ENCODE data around the gene AHNAK.

Gene AHNAK

DNA sequence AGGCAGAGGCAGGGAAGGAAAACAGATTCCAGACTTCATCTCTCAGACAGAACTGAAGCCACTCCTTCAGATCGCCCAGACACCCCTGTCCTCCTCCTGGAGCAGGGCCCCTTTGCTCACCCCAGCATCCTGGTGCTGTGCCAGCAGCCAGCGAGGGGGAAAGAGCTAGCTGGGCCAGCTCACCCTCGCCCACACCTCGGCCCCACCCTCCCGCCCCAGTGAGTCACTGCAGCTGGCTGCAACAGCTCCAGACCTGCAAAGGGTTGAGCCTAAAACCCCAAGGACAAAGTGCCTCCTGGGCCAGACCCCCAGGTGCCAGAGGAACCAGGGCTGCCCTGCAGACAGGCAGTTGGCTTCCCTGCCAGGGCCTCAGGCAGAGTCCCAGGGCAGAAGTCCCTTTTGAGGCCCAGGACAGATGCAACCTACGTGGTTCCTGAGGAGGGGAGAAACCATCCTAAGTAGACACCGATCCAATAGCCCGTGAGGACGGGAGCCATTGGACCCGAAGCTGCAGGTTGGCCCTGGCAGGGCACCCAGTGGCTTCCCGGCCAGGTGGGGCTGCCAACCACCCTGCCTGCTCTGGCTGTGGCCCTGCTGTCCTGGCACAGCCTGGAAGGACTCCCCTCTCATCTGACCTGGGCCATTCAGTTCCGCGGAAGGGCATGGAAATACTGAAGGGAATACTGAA lies 7.2 kb downstream of the AHNAK start:
- peak; percentile 72 for DNase-seq
- H3K4me3 Mint-ChIP-seq: peak overlapping the region; percentile 46
- H3K9me3 Mint-ChIP-seq: no peaks in the 10 kb centered on the region
- no peaks in the 10 kb centered on the region for H3K27me3 Mint-ChIP-seq
- H3K36me3 Mint-ChIP-seq (ENCODE audit: low read depth): peaks cover 11% of the 10 kb centered on the region
- peak overlapping the region; percentile 74 for H3K27ac Mint-ChIP-seq
- peaks cover 63% of the 10 kb centered on the region for H3K4me1 Mint-ChIP-seq (ENCODE audit: low read depth)

DNA sequence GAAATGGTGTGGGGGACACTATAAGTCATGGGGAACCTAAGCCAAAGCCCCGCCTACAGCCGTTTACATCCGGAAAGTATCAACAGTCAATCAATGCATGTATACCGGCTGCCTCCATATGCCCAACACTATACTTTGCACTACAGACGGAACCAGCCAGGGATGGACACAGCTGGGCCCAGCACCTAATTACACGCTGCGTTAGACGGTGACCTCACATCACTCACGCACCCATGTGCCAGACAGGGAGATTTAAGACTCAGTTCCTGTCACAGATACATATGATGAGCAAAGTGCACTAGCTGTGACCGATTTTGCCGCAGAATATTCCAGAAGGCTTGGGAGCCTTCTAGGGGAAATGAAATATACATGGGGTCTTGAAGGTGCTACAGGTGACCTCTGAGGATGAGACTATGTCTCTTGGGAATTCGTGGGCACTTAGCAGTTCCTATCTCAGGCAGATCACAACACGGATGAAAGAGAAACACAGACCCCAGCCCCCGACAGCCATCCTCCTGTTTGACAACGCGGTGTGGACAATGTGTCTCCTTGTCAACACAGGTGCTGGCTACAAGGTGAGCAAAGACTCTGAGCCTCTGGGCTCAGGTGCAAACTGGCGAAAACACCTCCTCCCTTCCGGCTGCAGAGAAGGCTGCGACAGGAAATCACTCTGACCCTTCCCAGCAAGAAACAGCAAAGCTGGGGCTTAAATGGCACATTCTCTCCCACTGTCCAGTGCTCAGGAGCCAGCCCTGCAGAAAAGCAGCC lies 8.0 kb downstream of the AHNAK start:
- Mint-ChIP-seq H3K4me3 (peak overlapping the region; percentile 46), H3K27ac (peak overlapping the region; percentile 74), H3K27me3 (no peaks in the 10 kb centered on the region), H3K4me1 (ENCODE audit: low read depth) (peaks cover 55% of the 10 kb centered on the region), H3K9me3 (no peaks in the 10 kb centered on the region), H3K36me3 (ENCODE audit: low read depth) (peaks cover 18% of the 10 kb centered on the region)
- no peak for DNase-seq

DNA sequence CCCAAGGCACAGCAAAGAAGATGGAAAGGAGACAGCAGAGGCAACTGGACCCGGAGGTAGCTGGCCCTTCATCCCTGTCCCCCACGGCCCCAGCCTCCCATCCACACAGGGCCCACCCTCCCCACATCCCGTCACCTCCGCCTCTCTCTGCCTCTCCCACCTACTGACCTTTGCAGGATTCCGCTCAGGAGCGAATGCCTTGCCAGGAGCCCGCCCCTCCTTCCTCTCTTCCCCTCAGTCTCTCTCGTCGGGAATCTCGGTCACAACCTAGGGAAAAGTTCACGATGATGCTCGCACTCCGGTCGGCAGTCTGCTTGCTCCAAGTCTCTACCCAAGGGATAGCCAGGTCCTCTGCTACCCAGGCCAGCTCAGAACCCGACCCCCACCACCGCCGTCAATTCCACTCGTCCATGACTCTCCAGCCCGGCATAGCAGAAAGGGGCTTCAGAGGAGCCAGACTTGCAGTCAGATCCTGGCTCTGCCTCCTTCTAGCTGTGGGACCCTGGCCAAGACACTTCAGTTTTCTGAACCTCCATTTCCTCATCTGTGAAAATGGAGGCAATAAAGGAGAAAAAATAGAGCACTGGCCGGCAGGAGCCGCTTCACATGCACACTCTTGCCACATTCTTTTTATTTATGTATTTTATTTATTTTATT lies 10.2 kb downstream of the AHNAK start:
- H3K27me3 Mint-ChIP-seq: no peaks in the 10 kb centered on the region
- H3K9me3 Mint-ChIP-seq: no peaks in the 10 kb centered on the region
- H3K27ac Mint-ChIP-seq: peak overlapping the region; percentile 52
- peaks cover 41% of the 10 kb centered on the region for H3K36me3 Mint-ChIP-seq (ENCODE audit: low read depth)
- peaks cover 34% of the 10 kb centered on the region for H3K4me1 Mint-ChIP-seq (ENCODE audit: low read depth)
- DNase-seq: no peak
- no peak overlapping the region for H3K4me3 Mint-ChIP-seq

DNA sequence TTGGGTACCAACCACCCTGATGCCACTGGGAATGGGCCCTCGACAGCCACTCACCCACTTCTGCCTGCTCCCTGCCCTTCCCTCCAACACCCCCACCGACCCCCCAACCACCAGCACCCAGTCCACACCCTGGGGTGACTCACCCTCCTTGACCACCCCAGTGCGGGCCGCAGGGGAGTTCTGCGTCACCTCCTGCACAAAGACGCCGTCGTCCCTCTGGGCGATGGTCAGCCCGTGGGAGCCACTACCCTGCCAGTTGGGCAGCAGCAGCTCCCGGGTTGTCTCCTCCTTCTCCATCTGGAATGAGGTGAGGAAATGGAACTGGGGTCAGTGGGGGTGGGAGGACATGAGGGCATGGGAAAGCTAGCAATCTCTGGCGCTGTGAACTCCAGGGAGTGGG lies 10.8 kb downstream of the AHNAK start:
- Mint-ChIP-seq H3K36me3 (ENCODE audit: low read depth) (peaks cover 47% of the 10 kb centered on the region), H3K27me3 (no peaks in the 10 kb centered on the region)

DNA sequence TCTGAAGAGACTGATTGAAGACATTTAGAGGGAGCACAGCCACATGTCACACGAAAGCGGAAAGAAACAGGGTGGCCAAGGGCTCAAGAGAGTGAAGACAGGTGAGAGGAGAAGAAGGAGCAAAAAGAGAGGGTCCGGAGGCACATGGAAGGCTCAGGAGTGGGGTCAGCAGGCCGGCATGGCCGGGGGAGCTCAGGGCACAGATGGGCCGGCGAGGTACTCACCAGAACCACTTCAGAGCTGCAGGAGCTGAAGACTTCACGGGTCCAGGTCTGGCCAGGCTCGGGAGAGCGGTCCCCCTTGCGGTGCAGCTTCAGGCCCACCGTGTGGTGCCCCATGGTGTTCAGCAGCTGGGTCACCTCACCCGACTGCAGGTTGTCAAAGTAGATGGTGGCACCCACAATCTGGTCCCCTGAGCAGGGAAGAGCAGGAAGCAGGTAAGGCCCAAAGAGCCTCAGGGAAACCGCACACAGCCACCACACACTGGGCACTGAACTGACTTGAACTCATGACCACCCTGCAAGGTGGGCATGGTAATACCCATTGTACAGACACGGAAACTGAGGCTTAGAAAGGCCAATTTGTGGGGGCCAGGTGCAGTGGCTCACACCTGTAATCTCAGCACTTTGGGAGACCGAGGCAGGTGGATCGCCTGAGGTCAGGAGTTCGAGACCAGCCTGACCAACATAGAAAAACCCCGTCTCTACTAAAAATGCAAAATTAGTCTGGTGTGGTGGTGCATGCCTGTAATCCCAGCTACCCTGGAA lies 11.6 kb downstream of the AHNAK start:
- no peak overlapping the region for H3K27ac Mint-ChIP-seq
- H3K36me3 Mint-ChIP-seq (ENCODE audit: low read depth): peaks cover 54% of the 10 kb centered on the region
- no peaks in the 10 kb centered on the region for H3K9me3 Mint-ChIP-seq
- H3K4me1 Mint-ChIP-seq (ENCODE audit: low read depth): peaks cover 21% of the 10 kb centered on the region
- DNase-seq: no peak
- H3K27me3 Mint-ChIP-seq: no peaks in the 10 kb centered on the region
- no peak overlapping the region for H3K4me3 Mint-ChIP-seq

More for the DNA sequence above, 10.8 kb downstream of the AHNAK start:
- Mint-ChIP-seq H3K4me1 (ENCODE audit: low read depth) (peaks cover 27% of the 10 kb centered on the region), H3K4me3 (no peak overlapping the region), H3K27ac (no peak overlapping the region), H3K9me3 (no peaks in the 10 kb centered on the region)
- no peak for DNase-seq

DNA sequence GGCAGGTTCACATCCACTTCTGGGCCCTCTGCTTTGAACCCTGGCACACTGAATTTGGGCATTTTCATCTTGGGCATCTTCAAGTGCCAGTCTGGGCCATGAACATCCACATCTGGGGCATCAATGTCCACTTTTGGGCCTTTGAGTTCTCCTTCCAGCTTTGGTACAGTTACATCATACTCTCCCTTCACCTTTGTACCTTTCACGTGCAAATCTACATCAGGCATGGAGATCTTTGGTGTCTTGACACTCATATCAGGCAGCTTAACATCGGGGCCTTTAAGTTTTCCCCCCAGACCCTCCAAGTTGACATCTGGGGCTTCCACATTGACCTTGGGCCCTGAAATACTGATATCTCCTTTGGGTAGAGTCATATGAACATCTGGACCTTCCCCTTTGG lies 14.5 kb downstream of the AHNAK start:
- Mint-ChIP-seq H3K4me3 (no peak overlapping the region), H3K4me1 (ENCODE audit: low read depth) (peaks cover 2% of the 10 kb centered on the region), H3K27me3 (no peaks in the 10 kb centered on the region), H3K9me3 (no peaks in the 10 kb centered on the region), H3K27ac (peak overlapping the region; percentile 14), H3K36me3 (ENCODE audit: low read depth) (peaks cover 81% of the 10 kb centered on the region)
- DNase-seq: no peak

DNA sequence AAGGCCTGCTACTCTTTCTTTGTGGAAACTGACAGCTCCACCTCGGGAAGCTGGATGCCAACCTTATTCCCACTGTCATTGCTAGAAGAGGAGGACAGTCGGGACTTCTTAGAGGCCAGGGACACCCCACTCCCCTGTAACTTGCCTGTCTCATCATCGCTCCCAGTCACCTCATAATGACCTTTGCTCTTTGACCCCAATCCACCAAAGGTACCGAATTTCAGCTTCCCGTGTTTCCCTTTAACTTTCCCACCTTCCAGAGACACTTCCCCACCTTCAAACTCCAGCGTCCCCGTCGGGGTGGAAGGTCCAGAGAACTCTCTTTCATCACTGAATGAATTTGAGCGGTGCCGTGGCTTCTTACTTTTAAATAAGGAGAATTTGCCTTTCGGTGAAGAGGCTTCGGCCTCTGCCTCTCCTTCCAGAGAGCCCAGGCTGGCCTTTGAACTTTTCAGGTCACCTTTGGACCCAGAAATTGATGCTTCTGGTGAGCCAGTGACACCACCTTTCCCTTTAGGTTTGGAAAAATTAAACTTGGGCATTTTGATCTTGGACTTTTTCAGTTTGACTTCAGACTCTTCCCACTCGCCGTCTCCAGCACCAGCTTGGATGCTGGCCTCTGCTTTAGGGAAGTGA lies 29.8 kb downstream of the AHNAK start:
- Mint-ChIP-seq H3K27ac (no peak overlapping the region), H3K27me3 (no peaks in the 10 kb centered on the region), H3K4me1 (ENCODE audit: low read depth) (peaks cover 2% of the 10 kb centered on the region), H3K36me3 (ENCODE audit: low read depth) (peaks cover 57% of the 10 kb centered on the region), H3K9me3 (no peaks in the 10 kb centered on the region), H3K4me3 (no peak overlapping the region)
- no peak for DNase-seq

DNA sequence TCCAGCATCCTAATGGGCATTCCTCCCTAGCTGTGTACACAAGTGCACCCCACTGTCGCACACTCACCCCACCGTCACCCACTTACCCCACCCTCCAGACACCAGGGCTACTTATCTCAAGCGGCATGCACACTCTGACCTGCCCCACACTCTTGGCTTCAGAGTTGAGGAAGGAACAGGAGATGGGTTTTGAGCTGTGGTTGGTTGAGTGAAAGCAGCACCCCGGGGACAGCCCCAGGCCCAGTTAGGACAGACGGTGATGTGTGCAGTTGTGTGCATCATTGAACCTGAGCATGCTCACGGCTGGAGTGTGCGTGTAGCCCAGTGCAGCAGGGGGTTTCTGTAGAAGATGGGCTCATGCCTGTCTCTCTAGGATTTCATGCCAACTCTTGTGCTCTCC lies 32.5 kb downstream of the AHNAK start:
- no peaks in the 10 kb centered on the region for H3K9me3 Mint-ChIP-seq
- peaks cover 2% of the 10 kb centered on the region for H3K4me1 Mint-ChIP-seq (ENCODE audit: low read depth)
- no peak overlapping the region for H3K4me3 Mint-ChIP-seq
- H3K27ac Mint-ChIP-seq: no peak overlapping the region
- H3K36me3 Mint-ChIP-seq (ENCODE audit: low read depth): peaks cover 32% of the 10 kb centered on the region
- H3K27me3 Mint-ChIP-seq: no peaks in the 10 kb centered on the region
- DNase-seq: no peak

DNA sequence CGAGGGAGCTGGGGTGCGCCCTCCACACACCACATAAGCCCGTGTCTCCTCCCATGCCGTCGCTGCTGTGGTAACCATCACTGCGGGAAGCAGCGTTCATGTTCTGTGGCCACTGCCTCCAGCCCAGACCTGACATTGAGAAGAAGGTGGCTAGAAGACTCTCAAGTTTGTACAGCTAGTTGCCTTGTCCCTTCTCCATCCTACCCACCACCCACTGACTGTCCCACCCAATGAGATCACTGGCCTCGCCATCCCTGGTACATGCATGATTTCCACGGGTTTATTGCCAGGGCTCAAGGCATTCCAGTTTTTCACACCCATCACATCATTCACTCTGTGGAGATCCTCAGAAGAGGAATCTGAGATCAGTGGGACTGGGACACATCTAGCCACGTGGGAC lies 33.0 kb downstream of the AHNAK start:
- H3K36me3 Mint-ChIP-seq (ENCODE audit: low read depth): peaks cover 27% of the 10 kb centered on the region
- peaks cover 2% of the 10 kb centered on the region for H3K4me1 Mint-ChIP-seq (ENCODE audit: low read depth)
- H3K4me3 Mint-ChIP-seq: no peak overlapping the region
- DNase-seq: no peak
- H3K27me3 Mint-ChIP-seq: no peaks in the 10 kb centered on the region
- no peaks in the 10 kb centered on the region for H3K9me3 Mint-ChIP-seq
- H3K27ac Mint-ChIP-seq: no peak overlapping the region

DNA sequence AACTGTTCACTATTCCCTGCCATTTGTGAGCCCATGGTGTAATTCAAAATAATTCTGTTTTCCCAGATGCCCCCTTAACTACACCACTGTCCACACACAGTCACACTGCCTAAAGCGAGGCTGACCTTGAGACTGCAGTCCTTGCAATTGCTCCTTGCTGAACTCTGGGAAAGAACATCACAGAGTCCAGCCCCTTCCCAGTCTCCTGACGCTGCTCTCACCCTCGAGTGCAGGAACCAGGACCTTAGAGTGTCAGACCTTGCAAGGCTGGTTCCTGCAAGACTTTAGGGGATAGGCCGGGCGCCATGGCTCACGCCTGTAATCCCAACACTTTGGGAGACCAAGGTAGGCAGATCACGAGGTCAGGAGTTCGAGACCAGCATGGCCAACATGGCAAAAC lies 33.6 kb downstream of the AHNAK start:
- Mint-ChIP-seq H3K4me3 (no peak overlapping the region), H3K27me3 (no peaks in the 10 kb centered on the region), H3K4me1 (ENCODE audit: low read depth) (no peaks in the 10 kb centered on the region), H3K27ac (no peak overlapping the region), H3K36me3 (ENCODE audit: low read depth) (peaks cover 21% of the 10 kb centered on the region), H3K9me3 (no peaks in the 10 kb centered on the region)
- no peak for DNase-seq

DNA sequence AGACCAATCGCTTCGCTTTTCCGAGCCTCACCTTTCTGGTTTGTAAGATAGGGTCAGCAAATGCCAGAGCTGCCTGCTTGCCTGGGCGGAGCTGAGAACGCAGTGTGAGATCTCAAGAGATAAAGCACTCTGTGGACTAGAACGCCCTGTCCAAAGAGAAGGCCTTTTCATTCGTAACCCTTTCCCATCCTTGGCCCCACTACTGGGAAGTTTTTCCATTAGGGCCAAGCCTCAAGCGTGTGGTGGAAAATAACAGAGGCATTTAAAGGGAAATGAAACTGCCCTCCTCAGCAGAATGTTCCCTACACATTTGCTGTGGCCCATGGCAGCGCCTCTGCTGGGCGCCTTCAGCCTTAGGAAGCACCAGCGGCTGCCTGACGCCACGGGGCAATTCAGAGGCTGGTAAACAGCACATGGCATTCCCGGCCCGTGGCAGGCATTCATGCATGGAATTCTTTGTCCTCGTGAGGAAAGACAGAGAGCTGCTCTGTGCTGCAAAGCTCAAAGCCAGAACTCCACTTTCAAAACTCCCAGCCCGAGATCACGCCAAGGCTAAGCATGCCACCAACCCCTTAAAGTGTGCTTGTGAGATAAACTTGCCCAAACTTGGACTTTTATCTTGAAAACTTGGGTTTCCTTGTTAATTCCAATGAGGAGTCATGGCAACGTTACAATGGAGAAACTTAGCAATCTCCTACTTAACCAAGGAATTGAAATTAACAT lies 38.1 kb downstream of the AHNAK start:
- DNase-seq: no peak
- H3K9me3 Mint-ChIP-seq: no peaks in the 10 kb centered on the region
- no peak overlapping the region for H3K4me3 Mint-ChIP-seq
- H3K27me3 Mint-ChIP-seq: peaks cover 8% of the 10 kb centered on the region
- H3K36me3 Mint-ChIP-seq (ENCODE audit: low read depth): no peaks in the 10 kb centered on the region
- no peaks in the 10 kb centered on the region for H3K4me1 Mint-ChIP-seq (ENCODE audit: low read depth)
- H3K27ac Mint-ChIP-seq: no peak overlapping the region

DNA sequence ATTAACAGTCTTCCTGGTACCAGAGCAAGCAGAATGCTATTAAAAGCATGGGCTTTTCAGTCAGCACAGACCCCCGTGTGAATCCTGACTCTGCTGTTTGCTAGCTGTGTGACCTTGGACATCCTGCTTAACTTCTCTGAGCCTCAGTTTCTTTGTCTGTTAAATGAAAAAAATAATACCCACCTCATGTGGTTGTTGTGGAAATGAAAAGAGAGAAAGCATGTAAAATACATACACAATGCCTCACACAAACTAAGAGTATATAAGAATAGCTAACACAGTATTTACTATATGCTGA lies 39.5 kb downstream of the AHNAK start:
- H3K27ac Mint-ChIP-seq: no peak overlapping the region
- H3K4me3 Mint-ChIP-seq: no peak overlapping the region
- H3K27me3 Mint-ChIP-seq: peaks cover 12% of the 10 kb centered on the region
- no peaks in the 10 kb centered on the region for H3K36me3 Mint-ChIP-seq (ENCODE audit: low read depth)
- DNase-seq: no peak
- H3K4me1 Mint-ChIP-seq (ENCODE audit: low read depth): no peaks in the 10 kb centered on the region
- no peaks in the 10 kb centered on the region for H3K9me3 Mint-ChIP-seq

DNA sequence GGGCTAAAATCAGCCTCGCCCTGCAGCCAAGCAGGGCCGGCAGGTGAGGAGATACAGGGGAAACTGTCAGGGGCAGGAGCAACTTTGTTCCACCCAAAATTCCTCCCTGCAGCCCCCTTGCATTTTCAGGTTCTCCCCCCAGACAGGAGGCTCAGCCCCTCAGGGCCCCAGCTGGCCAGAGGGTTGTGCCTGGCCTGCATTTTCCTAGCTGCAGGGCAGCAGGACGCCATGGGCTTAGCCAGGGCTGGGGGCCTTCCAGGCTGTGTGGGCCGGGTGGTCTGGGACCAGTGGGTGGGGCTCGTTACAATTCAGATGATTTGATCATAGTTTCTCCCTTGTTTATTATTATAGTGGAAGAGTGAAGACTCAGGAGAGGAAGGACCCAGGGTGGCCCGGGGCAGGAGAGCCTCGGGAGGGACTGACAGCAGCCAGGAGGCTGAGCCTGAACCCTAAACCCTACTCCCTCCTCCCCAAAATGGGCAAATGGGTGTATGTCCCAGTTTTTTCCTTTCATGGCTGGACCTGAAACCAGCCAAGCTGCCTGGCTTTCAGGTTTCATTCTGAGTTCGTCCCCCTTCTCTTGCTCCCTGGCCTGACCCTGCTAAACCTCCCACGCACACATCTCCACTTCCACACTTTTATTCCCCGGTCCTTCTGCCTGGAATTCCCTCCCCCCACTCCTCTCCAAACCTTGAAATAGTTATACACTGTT lies 40.0 kb downstream of the AHNAK start:
- Mint-ChIP-seq H3K4me1 (ENCODE audit: low read depth) (no peaks in the 10 kb centered on the region), H3K36me3 (ENCODE audit: low read depth) (no peaks in the 10 kb centered on the region), H3K4me3 (no peak overlapping the region), H3K27me3 (peaks cover 17% of the 10 kb centered on the region), H3K27ac (no peak overlapping the region), H3K9me3 (no peaks in the 10 kb centered on the region)
- no peak for DNase-seq
